H1 (cell line): ENCODE data around the gene CLPTM1L. TPM values are rescaled to one million over a fixed set of nuclear protein-coding genes. Genes with fewer than 3 reads are reported as not detected.
A peak's percentile ranks its signal among the peaks of the same experiment; 100 is the strongest.

Source experiments
- CTCF ChIA-PET: fragments of 300-600 bp; sonication (Branson Sonifier 250); formaldehyde crosslinking; loops from one replicate; lab custom pipeline; 2021; ENCODE audit not compliant: partially characterized antibody; lab: Charles Lee
- POLR2A ChIA-PET: fragments of 300-600 bp; sonication (Branson Sonifier 250); formaldehyde crosslinking; loops from one replicate; lab custom pipeline; 2021; ENCODE audit warnings: inconsistent platforms; ENCODE audit not compliant: partially characterized antibody; lab: Charles Lee
- DNase-seq, 2 experiments: peaks; one replicate each; pipeline versions ENCODE4 v3.0.0 to v3.0.0-alpha.2; 2010 to 2022; ENCODE audit warnings: low spot score in 2 of 2, low read depth in 1 of 2, mixed read lengths in 1 of 2
- FAIRE-seq: peaks from 2 replicates; lab custom pipeline; 2011; peaks lifted over from hg19 to GRCh38; lab: Jason Lieb, UNC
- H2AFZ ChIP-seq: 2 replicates; pipeline ENCODE4 v1.8.1; 2012; ENCODE audit warnings: low read length, inconsistent platforms
- H2AK5ac ChIP-seq: 2 replicates; pipeline ENCODE4 v1.6.1; 2013; ENCODE audit warnings: low read depth, low read length
- H2BK120ac ChIP-seq: replicated peaks from 2 replicates; pipeline ENCODE3; 2013; ENCODE audit warnings: low read depth, low read length, inconsistent platforms
- H2BK12ac ChIP-seq: 2 replicates; pipeline ENCODE4 v1.6.1; 2013; ENCODE audit warnings: low read depth, low read length
- H2BK15ac ChIP-seq: 2 replicates; pipeline ENCODE4 v1.6.1; 2013; ENCODE audit warnings: low read length
- H2BK20ac ChIP-seq: 2 replicates; pipeline ENCODE4 v1.6.1; 2013; ENCODE audit warnings: low read length
- H2BK5ac ChIP-seq: 2 replicates; pipeline ENCODE4 v1.6.1; 2013; ENCODE audit warnings: low read depth, low read length
- H3K14ac ChIP-seq: 2 replicates; pipeline ENCODE4 v1.6.1; 2013; ENCODE audit warnings: inconsistent platforms; ENCODE audit not compliant: insufficient read length
- H3K18ac ChIP-seq: 2 replicates; pipeline ENCODE4 v1.6.1; 2013; ENCODE audit warnings: low read length; ENCODE audit errors: extremely low read depth
- H3K23ac ChIP-seq: 2 replicates; pipeline ENCODE4 v1.6.1; 2013; ENCODE audit warnings: inconsistent platforms; ENCODE audit not compliant: insufficient read length
- H3K23me2 ChIP-seq: 2 replicates; pipeline ENCODE4 v1.6.1; 2013; ENCODE audit warnings: low read depth, low read length
- H3K27ac ChIP-seq: 2 replicates; pipeline ENCODE4 v1.6.1; 2011; ENCODE audit warnings: low read depth, low read length, inconsistent platforms
- H3K27me3 ChIP-seq, 4 experiments: replicated peaks in 1 of 4; 1 replicate in 1 of 4; 2 replicates in 3 of 4; pipeline versions ENCODE4 v1.6.1 to v1.8.1; 2011 to 2013; ENCODE audit warnings: low read length in 3 of 4, mild to moderate bottlenecking in 3 of 4, inconsistent platforms in 2 of 4, mixed read lengths in 2 of 4, moderate library complexity in 1 of 4; ENCODE audit not compliant: control insufficient read depth in 3 of 4, insufficient read depth in 3 of 4; ENCODE audit errors: extremely low read depth in 1 of 4
- H3K36me3 ChIP-seq, 4 experiments: 2 replicates each; pipeline versions ENCODE4 v1.6.1 to v1.8.1; 2011 to 2013; ENCODE audit warnings: mild to moderate bottlenecking in 4 of 4, low read length in 3 of 4, moderate library complexity in 2 of 4, control low read depth in 1 of 4, inconsistent platforms in 1 of 4; ENCODE audit not compliant: insufficient read depth in 4 of 4, control insufficient read depth in 2 of 4
- H3K4ac ChIP-seq: replicated peaks from 2 replicates; pipeline ENCODE3; 2013; ENCODE audit warnings: low read length, low read depth, mixed read lengths, inconsistent platforms; ENCODE audit not compliant: insufficient read length
- H3K4me1 ChIP-seq, 4 experiments: replicated peaks in 1 of 4; 1 replicate in 1 of 4; 2 replicates in 3 of 4; pipeline versions ENCODE4 v1.6.1 to v1.8.1; 2011 to 2013; ENCODE audit warnings: low read length in 3 of 4, inconsistent platforms in 2 of 4, mixed read lengths in 1 of 4; ENCODE audit not compliant: insufficient read depth in 4 of 4, control insufficient read depth in 3 of 4
- H3K4me2 ChIP-seq, 2 experiments: 2 replicates each; pipeline versions ENCODE4 v1.6.1 to v1.8.1; 2011 to 2013; ENCODE audit warnings: low read depth in 2 of 2, low read length in 2 of 2, control low read depth in 1 of 2, inconsistent platforms in 1 of 2, mild to moderate bottlenecking in 1 of 2; ENCODE audit not compliant: insufficient read depth in 1 of 2
- H3K4me3 ChIP-seq, 4 experiments: fragments of 200-600, 300-600 bp in 1 of 4; sonication (generic), shearing (Covaris generic), sonication (Bioruptor Twin) in 1 of 4; 2 replicates each; pipeline versions ENCODE4 v1.5.1 to v1.8.1; 2011 to 2016; ENCODE audit warnings: low read length in 4 of 4, low read depth in 3 of 4, control low read depth in 2 of 4, inconsistent platforms in 2 of 4, mild to moderate bottlenecking in 2 of 4, mixed read lengths in 1 of 4, moderate library complexity in 1 of 4; ENCODE audit not compliant: insufficient read depth in 2 of 4; ENCODE audit errors: extremely low read depth in 1 of 4
- H3K56ac ChIP-seq: replicated peaks from 2 replicates; pipeline ENCODE3; 2013; ENCODE audit warnings: low read depth, mild to moderate bottlenecking, mixed read lengths, low read length, inconsistent platforms; ENCODE audit not compliant: insufficient read length
- H3K79me1 ChIP-seq: 2 replicates; pipeline ENCODE4 v1.6.1; 2013; ENCODE audit warnings: low read depth, low read length, control low read depth
- H3K79me2 ChIP-seq, 2 experiments: 2 replicates each; pipeline versions ENCODE4 v1.6.1 to v1.8.1; 2012 to 2013; ENCODE audit warnings: low read length in 2 of 2, mild to moderate bottlenecking in 2 of 2, inconsistent platforms in 1 of 2; ENCODE audit not compliant: insufficient read depth in 2 of 2, control insufficient read depth in 1 of 2
- H3K9ac ChIP-seq, 4 experiments: replicated peaks in 1 of 4; 1 replicate in 1 of 4; 2 replicates in 3 of 4; pipeline versions ENCODE4 v1.6.1 to v1.8.1; 2011 to 2013; ENCODE audit warnings: low read depth in 3 of 4, low read length in 3 of 4, control low read depth in 2 of 4, mild to moderate bottlenecking in 2 of 4, moderate library complexity in 2 of 4, inconsistent platforms in 1 of 4; ENCODE audit errors: extremely low read depth in 1 of 4
- H3K9me3 ChIP-seq, 2 experiments: 2 replicates each; pipeline versions ENCODE4 v1.6.1 to v1.8.1; 2012 to 2013; ENCODE audit warnings: mild to moderate bottlenecking in 2 of 2, moderate library complexity in 2 of 2, control low read depth in 1 of 2, inconsistent platforms in 1 of 2, low read depth in 1 of 2, low read length in 1 of 2, mixed read lengths in 1 of 2; ENCODE audit not compliant: insufficient read depth in 2 of 2
- H4K20me1 ChIP-seq, 2 experiments: replicated peaks in 1 of 2; 2 replicates each; pipeline versions ENCODE3 to v1.8.1; 2011 to 2013; ENCODE audit warnings: inconsistent platforms in 2 of 2, low read length in 2 of 2, mild to moderate bottlenecking in 1 of 2; ENCODE audit not compliant: insufficient read depth in 2 of 2, control insufficient read depth in 1 of 2
- H4K5ac ChIP-seq: 2 replicates; pipeline ENCODE4 v1.6.1; 2013; ENCODE audit warnings: low read length, low read depth, mixed read lengths, inconsistent platforms; ENCODE audit not compliant: insufficient read length
- H4K8ac ChIP-seq: 2 replicates; pipeline ENCODE4 v1.8.0; 2013; ENCODE audit warnings: mild to moderate bottlenecking, moderate library complexity, low read length, inconsistent platforms; ENCODE audit not compliant: insufficient read depth; ENCODE audit errors: extremely low read depth
- H4K91ac ChIP-seq: replicated peaks from 2 replicates; pipeline ENCODE3; 2013; ENCODE audit warnings: low read length, mixed read lengths, inconsistent platforms; ENCODE audit not compliant: insufficient read length
- HDAC6 ChIP-seq: IDR thresholded peaks from one replicate; pipeline ENCODE4 v1.7.1; 2012; ENCODE audit warnings: low read depth, mild to moderate bottlenecking, inconsistent platforms, low read length, moderate library complexity
- POLR2AphosphoS5 ChIP-seq: IDR thresholded peaks from 2 replicates; pipeline ENCODE4 v1.6.1; 2011; ENCODE audit warnings: low read depth, low read length
- SIN3A ChIP-seq, 2 experiments: IDR thresholded peaks in 1 of 2; conservative IDR thresholded peaks in 1 of 2; 2 replicates each; pipeline ENCODE4 v1.6.1; 2011 to 2012; ENCODE audit warnings: low read length in 2 of 2, improper control_type of control experiment in 1 of 2, low read depth in 1 of 2, mild to moderate bottlenecking in 1 of 2
- SIX5 ChIP-seq: IDR thresholded peaks from 2 replicates; pipeline ENCODE4 v1.6.1; 2011; ENCODE audit warnings: mild to moderate bottlenecking, low read depth, low read length
- WGBS, 2 experiments: shearing (Covaris generic) in 1 of 2; methylation state at CpG; one replicate each; pipeline versions ENCODE4 v1.1.6 to v1.1.7; 2013 to 2015; ENCODE audit warnings: low lambda C conversion rate in 2 of 2, mixed read lengths in 2 of 2, inconsistent platforms in 1 of 2, low coverage in 1 of 2, missing lambda C conversion rate in 1 of 2; ENCODE audit not compliant: insufficient replicate concordance in 2 of 2, insufficient coverage in 1 of 2, insufficient read length in 1 of 2; ENCODE audit errors: extremely low coverage in 1 of 2, missing lambda C conversion rate in 1 of 2; 5-methylcytosine and 5-hydroxymethylcytosine counted together
- long read RNA-seq, 2 experiments: library from RNA in 1 of 2; library from capped mRNA in 1 of 2; stranded (forward); transcript quantifications; one replicate each; pipeline ENCODE4 v2.0.0, GENCODE V29; 2021; ENCODE audit warnings: inconsistent platforms in 1 of 2
- polyA minus RNA-seq, 3 experiments: library from RNA; depleted of rRNA, polyadenylated mRNA; stranded (reverse); fragments of >200 nt; gene quantifications; 1 replicate in 2 of 3; 2 replicates in 1 of 3; pipeline ENCODE4 v1.2.3, GENCODE V29; 2011
- polyA plus RNA-seq, 7 experiments: library from polyadenylated mRNA; depleted of rRNA in 3 of 7; stranded (reverse) in 5 of 7; unstranded in 2 of 7; fragments of >200 nt in 5 of 7; fragments of 200-250 nt in 2 of 7; gene quantifications; 1 replicate in 5 of 7; 2 replicates in 1 of 7; 4 replicates in 1 of 7; pipeline versions ENCODE4 v1.2.1 to v1.2.3, GENCODE V29; 2011 to 2013; ENCODE audit warnings: missing spikeins in 2 of 7, mixed read lengths in 2 of 7
- total RNA-seq: library from RNA; stranded (reverse); fragmentation: NEBNext Ultra II Directional; extraction: Animal tissue kit (Norgen Biotek cat#: 25700); gene quantifications from 2 replicates; pipeline ENCODE4 v1.2.1, GENCODE V29; 2021

The CLPTM1L gene, protein sequence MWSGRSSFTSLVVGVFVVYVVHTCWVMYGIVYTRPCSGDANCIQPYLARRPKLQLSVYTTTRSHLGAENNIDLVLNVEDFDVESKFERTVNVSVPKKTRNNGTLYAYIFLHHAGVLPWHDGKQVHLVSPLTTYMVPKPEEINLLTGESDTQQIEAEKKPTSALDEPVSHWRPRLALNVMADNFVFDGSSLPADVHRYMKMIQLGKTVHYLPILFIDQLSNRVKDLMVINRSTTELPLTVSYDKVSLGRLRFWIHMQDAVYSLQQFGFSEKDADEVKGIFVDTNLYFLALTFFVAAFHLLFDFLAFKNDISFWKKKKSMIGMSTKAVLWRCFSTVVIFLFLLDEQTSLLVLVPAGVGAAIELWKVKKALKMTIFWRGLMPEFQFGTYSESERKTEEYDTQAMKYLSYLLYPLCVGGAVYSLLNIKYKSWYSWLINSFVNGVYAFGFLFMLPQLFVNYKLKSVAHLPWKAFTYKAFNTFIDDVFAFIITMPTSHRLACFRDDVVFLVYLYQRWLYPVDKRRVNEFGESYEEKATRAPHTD
- 102 and 109 TPM in 2 replicates for total RNA-seq
- 119 and 122 TPM in 2 replicates for polyA plus RNA-seq (2011; rRNA removed)
- polyA plus RNA-seq (2011; cell fraction: cytosol; rRNA removed), result 110 TPM
- 138 TPM for polyA plus RNA-seq (2011; cell fraction: nucleus; rRNA removed)
- polyA plus RNA-seq (2012, experiment 1 of 2), result 78.3 to 114 TPM (median 89.5 TPM) in 4 replicates
- polyA plus RNA-seq (2012, experiment 2 of 2), result 134 TPM
- 79.2 TPM for polyA plus RNA-seq (2013, experiment 1 of 2)
- 82.6 TPM for polyA plus RNA-seq (2013, experiment 2 of 2)
- 97.1 and 170 TPM in 2 replicates for polyA minus RNA-seq (2011; rRNA and poly(A)+ RNA removed)
- polyA minus RNA-seq (2011; cell fraction: cytosol; rRNA and poly(A)+ RNA removed), result 66.9 TPM
- 56.8 TPM for polyA minus RNA-seq (2011; cell fraction: nucleus; rRNA and poly(A)+ RNA removed)
- long read RNA-seq, experiment 1, transcript CLPTM1L-201 (17 exons, 2,500 nt), result major isoform, 40 of 132 reads
- long read RNA-seq, experiment 1, partial matches to known transcripts, result 49 of 132 reads
- long read RNA-seq, experiment 1, other reads (novel, unspliced or antisense), result 39 of 132 reads
- long read RNA-seq, experiment 2, partial matches to known transcripts, result 14 of 14 reads
- long read RNA-seq, experiment 2, other reads (novel, unspliced or antisense), result 0 of 14 reads

DNA sequence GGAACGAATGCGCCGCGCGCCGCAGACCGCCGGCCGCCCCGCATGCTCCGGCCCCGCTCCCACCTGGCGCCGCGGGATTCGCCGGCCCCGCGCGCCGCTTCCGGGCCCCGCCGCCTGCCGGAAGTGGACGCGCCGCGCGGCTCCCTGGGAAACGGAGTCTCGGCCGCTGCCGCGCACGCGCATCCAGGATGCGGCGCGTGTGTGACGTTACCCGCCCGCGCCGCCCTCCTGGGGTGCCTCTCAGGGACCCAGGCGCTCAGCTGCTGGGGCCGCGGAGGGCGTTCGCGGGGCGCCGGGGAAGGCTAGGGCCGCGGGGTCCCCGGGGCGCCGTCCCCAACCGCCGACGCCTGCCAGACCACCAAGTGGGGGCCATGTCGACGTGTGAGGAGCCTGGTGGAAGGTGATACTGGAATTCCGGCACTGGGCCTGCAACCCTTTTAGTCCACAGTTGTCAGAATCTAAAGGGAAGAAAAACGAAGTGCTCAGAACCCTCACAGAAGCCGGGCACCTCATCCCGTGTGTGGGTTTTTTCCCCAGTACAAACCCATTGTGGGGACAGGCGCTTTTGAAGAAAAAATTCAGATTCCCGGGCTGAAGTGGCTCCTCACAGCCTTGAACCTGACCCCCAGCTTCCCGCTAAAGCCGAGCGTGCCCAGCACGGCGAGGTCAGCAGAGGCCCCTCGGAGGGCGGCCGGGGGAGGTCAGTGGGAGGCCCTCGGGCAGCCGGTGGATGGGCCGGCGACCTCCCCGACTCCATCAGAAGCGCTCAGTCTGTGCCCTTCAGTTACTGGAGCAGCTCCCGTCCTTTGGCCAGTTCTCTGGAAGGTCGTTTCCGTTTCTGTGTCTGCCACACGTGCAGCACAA lies at the start of gene CLPTM1L:
Gene CLPTM1L (minus strand): TSS at position 125 of the 864 bp plus-strand sequence. CDS start 258 bp downstream, outside the sequence.
- Histone ChIP-seq H3K4ac (no peak within 1 kb of the TSS), H3K23ac (no peak within 1 kb of the TSS), H3K4me3 (peak within 1 kb of the TSS; percentile 69 to 91 (median 86)), H2BK5ac (peak within 1 kb of the TSS; percentile 66; the same call in 1 of the 2 replicates), H2AK5ac (no peak within 1 kb of the TSS), H4K91ac (peak within 1 kb of the TSS; percentile 51), H3K56ac (no peak within 1 kb of the TSS), H3K9me3 (no peaks in the 10 kb centered on the region), H3K27ac (peak within 1 kb of the TSS; percentile 29; the same call in 1 of the 2 replicates), H3K14ac (no peak within 1 kb of the TSS), H3K4me2 (peak within 1 kb of the TSS; percentile 94), H2BK120ac (no peak within 1 kb of the TSS), H2AFZ (no peak within 1 kb of the TSS), H3K79me1 (peaks cover 3% of the 10 kb centered on the region; the same call in 1 of the 2 replicates), H3K79me2 (peaks cover 0 to 14% of the 10 kb centered on the region in 2 experiments; a peak in 2 of 4 replicates), H4K8ac (peak within 1 kb of the TSS; percentile 84), H4K20me1 (peaks cover 5 to 13% of the 10 kb centered on the region in 2 experiments), H3K27me3 (no peaks in the 10 kb centered on the region), H3K23me2 (peaks cover 5% of the 10 kb centered on the region; the same call in 1 of the 2 replicates), H3K4me1 (peaks cover 0 to 12% (median 1%) of the 10 kb centered on the region in 4 experiments; a peak in 4 of 7 replicates), H2BK20ac (no peak within 1 kb of the TSS), H3K9ac (peak within 1 kb of the TSS; percentile 56 to 65 (median 63)), H3K18ac (no peak within 1 kb of the TSS), H2BK12ac (no peak within 1 kb of the TSS), H2BK15ac (no peak within 1 kb of the TSS), H4K5ac (peak within 1 kb of the TSS; percentile 10), H3K36me3 (peaks cover 13 to 22% (median 17%) of the 10 kb centered on the region in 4 experiments; a peak in 7 of 8 replicates)
- FAIRE-seq, result no peak
- CTCF ChIA-PET, result interaction anchor here (0.6 to 3.6 kb wide), 5 partner anchors 10 to 300 kb away, joined by 3 to 14 read pairs (median 5); no protein-coding TSS in a partner anchor
- DNase-seq, result peak; percentile 25 to 91
- POLR2A ChIA-PET, result interaction anchor here (0.6 to 1.8 kb wide), 10 partner anchors 9 to 159 kb away, joined by 3 to 5 read pairs (median 3); partner anchors contain the start of gene TERT
- 14% methylated on average over 18 of the region's 87 CpGs; no CpG with 5 or more reads in 1 of the 2 experiments for WGBS, 2 experiments
- TF ChIP-seq SIX5 (peak; percentile 38; the same call in 1 of the 2 replicates), SIN3A (conservative IDR thresholded peaks at IDR 0.05 in 1 of 2, IDR thresholded peaks at IDR 0.05 in 1 of 2; ENCODE audit: low read depth in 1 of 2, low read length in 2 of 2) (peak; percentile 80 to 96; a peak in 3 of 4 replicates), POLR2AphosphoS5 (0 out of 2 replicates have a peak, but pooled peaks have one; percentile 28), HDAC6 (no peak)
